ENCODE measurements around the gene SLC7A6OS.

The SLC7A6OS gene

DNA sequence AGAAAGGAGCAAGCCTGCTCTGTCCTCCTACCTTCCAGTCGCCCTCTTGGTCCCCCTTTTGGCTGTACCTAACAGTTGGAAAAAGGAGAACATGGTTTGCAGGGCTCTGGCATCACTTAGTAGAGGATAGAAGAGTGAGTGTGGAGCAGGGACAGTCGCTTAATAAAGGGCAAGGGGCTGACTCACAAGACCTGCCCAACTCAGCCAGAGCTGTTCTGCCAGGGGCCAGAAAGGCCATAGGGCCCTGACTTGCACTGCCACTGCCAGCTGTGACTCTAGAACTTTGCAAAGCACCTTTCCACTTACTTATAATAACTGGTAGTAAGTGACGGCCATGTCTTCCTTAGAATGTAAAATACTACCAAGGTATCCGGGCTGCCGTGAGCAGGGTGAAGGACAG, 13.6 kb upstream of the SLC7A6OS start:
- H3K4me3 ChIP-seq (ENCODE audit: control insufficient read depth, low read depth, low read length), result no peak overlapping the region
- DNase-seq (ENCODE audit: low read depth), result no peak
- TF ChIP-seq, protein P1, sequence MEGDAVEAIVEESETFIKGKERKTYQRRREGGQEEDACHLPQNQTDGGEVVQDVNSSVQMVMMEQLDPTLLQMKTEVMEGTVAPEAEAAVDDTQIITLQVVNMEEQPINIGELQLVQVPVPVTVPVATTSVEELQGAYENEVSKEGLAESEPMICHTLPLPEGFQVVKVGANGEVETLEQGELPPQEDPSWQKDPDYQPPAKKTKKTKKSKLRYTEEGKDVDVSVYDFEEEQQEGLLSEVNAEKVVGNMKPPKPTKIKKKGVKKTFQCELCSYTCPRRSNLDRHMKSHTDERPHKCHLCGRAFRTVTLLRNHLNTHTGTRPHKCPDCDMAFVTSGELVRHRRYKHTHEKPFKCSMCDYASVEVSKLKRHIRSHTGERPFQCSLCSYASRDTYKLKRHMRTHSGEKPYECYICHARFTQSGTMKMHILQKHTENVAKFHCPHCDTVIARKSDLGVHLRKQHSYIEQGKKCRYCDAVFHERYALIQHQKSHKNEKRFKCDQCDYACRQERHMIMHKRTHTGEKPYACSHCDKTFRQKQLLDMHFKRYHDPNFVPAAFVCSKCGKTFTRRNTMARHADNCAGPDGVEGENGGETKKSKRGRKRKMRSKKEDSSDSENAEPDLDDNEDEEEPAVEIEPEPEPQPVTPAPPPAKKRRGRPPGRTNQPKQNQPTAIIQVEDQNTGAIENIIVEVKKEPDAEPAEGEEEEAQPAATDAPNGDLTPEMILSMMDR (conservative IDR thresholded peaks at IDR 0.05; ENCODE audit: control insufficient read depth, insufficient read depth, low read depth, low read length), result no peak

DNA sequence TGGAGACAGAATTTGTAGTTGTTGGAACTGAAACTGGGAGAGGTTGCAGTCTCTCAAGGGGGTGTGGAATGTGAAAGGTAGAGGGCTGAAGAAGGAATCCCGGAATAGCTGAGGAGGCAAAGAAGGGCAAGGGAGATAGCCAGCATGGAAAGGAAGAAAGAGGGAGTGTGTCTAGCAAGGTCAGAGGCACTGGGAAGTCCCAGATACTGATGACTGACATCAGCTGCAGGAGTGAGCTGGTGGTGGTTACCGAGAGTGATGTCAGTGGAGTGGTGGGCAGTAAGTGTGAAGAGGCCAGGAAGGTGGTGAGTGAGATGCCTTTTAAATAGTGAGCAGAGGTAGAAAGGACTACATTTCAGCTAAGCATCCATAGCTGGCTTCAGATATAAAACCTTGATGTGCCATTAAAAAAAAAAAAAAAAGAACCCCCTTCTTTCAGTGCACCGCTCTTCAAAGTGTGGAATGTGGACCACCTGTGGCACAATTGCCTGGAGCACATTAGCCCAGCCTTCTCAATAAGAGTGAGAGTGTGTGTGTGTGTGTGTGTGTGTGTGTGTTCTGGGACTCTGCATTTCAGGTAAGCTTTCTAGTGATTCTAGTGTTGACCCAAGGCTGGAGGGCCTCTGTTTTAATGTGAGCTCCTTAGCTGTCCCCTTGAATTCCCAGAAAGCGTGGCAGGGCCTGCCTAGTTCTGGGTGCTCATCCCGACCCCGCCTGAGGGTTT, 8.6 kb upstream of the SLC7A6OS start:
- H3K4me3 ChIP-seq (ENCODE audit: control insufficient read depth, low read depth, low read length), result no peak overlapping the region
- TF ChIP-seq, protein P1 (conservative IDR thresholded peaks at IDR 0.05; ENCODE audit: control insufficient read depth, insufficient read depth, low read depth, low read length), result no peak
- DNase-seq (ENCODE audit: low read depth), result no peak

DNA sequence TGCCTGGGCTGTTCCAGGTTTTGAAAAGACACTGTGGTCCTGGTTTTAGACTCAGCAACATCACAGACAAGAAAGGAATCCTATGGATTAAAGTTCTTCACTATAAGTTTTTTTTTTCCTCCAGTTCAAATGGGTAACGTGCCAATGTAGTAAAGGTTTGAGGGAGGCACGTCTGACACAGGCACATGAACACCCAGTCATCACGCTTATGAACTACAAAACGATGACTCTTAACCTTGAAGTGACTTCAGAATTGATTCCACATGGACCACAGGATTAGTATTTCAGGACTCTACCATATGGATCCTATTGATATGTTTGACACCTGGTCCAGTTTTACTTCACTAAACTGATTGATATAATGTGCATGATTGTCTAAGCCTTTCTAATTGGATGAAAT, 2.4 kb upstream of the SLC7A6OS start:
- TF ChIP-seq, protein P1 (conservative IDR thresholded peaks at IDR 0.05; ENCODE audit: control insufficient read depth, insufficient read depth, low read depth, low read length), result no peak
- peak; percentile 56 for DNase-seq (ENCODE audit: low read depth)
- H3K4me3 ChIP-seq (ENCODE audit: control insufficient read depth, low read depth, low read length), result no peak overlapping the region

DNA sequence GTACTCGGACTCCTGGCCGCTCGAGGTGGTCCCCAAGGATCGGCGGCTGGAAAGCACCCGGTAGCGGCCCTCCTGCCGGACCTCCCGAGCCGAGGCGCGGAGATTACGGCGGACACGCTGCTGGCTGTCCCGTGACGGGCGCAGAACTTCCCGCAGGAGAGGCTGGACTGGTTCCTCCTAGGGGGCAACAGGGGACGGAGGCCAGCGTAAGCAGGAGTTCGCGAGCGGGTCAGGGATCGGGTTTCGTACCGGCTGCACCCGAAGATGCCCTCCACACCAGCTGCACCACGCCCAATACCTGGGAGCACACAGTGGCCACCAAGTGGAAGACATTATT, 341 bp downstream of the SLC7A6OS start:
- TF ChIP-seq, protein P1 (conservative IDR thresholded peaks at IDR 0.05; ENCODE audit: control insufficient read depth, insufficient read depth, low read depth, low read length), result no peak
- no peak for DNase-seq (ENCODE audit: low read depth)
- peak overlapping the region; percentile 97 for H3K4me3 ChIP-seq (ENCODE audit: control insufficient read depth, low read depth, low read length)

DNA sequence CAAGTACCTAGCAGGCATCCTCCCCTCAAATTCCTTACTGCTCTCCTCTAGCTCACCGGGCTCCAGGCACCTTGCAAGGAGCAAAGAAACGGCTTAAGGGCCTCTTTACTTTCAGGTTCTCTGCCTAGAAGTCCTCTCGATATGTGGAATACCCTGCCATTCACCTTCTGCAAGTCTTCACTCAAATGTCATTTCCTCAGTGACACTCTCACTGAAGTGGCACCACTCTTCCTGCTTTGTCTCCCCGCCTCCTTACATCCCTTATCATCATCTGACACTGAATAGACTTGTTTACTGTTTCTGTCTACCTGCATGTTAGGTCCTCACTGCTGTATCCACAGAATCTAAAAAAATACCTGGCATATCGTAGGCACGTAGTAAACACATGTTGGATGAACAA, 947 bp downstream of the SLC7A6OS start:
- TF ChIP-seq, protein P1 (conservative IDR thresholded peaks at IDR 0.05; ENCODE audit: control insufficient read depth, insufficient read depth, low read depth, low read length), result no peak
- peak overlapping the region; percentile 97 for H3K4me3 ChIP-seq (ENCODE audit: control insufficient read depth, low read depth, low read length)
- no peak for DNase-seq (ENCODE audit: low read depth)

DNA sequence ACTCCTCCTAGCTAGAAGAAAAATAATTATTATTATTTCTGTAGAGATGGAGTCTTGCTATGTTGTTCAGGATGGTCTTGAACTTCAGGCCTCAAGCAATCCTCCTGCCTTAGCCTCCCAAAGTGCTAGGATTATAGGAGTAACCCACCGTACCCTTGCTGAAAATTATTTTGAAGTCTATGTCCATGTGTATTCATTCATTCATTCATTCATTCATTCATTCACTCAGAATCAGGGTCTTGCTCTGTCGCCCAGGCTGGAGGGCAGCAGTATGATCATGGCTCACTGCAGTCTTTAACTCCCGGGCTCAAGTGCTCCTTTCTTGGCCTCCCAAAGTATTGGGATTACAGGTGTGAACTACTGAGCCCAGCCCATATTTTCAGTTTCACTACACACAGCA, 4.1 kb downstream of the SLC7A6OS start:
- DNase-seq (ENCODE audit: low read depth), result no peak
- H3K4me3 ChIP-seq (ENCODE audit: control insufficient read depth, low read depth, low read length), result no peak overlapping the region
- TF ChIP-seq, protein P1 (conservative IDR thresholded peaks at IDR 0.05; ENCODE audit: control insufficient read depth, insufficient read depth, low read depth, low read length), result no peak
